K562 (cell line): ENCODE data around the gene ID2. TPM values are rescaled to one million over a fixed set of nuclear protein-coding genes. Genes with fewer than 3 reads are reported as not detected.

Source experiments
- CSDE1 ChIP-seq, 2 experiments: fragments of 450-650 bp; IDR thresholded peaks; 2 replicates each; pipeline ENCODE4 v1.6.1; 2016; ENCODE audit warnings: mild to moderate bottlenecking in 1 of 2
- FOXA3 ChIP-seq, 2 experiments: fragments of 450-650 bp in 1 of 2; sonication (generic) in 1 of 2; formaldehyde crosslinking; IDR thresholded peaks in 1 of 2; conservative IDR thresholded peaks in 1 of 2; 2 replicates each; pipeline versions ENCODE4 v1.4.0 to v1.8.0; 2020 to 2022; ENCODE audit warnings: mild to moderate bottlenecking in 2 of 2, missing genetic modification reagents in 1 of 2
- JUN ChIP-seq, 2 experiments: sonication (generic) in 1 of 2; formaldehyde crosslinking in 1 of 2; IDR thresholded peaks; 2 replicates each; pipeline versions ENCODE4 v1.6.1 to v1.8.0; 2012 to 2022; ENCODE audit warnings: borderline replicate concordance in 2 of 2, mild to moderate bottlenecking in 2 of 2, improper control_type of control experiment in 1 of 2, low read depth in 1 of 2, low read length in 1 of 2, missing genetic modification reagents in 1 of 2
- MCM7 ChIP-seq, 2 experiments: fragments of 450-650 bp; IDR thresholded peaks; 2 replicates each; pipeline ENCODE4 v1.6.1; 2016 to 2018
- RBFOX2 ChIP-seq: fragments of 200-400 bp; formaldehyde crosslinking; IDR thresholded peaks from 2 replicates; pipeline ENCODE4 v1.6.1; 2017; ENCODE audit warnings: low read depth, mild to moderate bottlenecking, low read length, moderate library complexity
- RFX1 ChIP-seq: fragments of 450-650 bp; IDR thresholded peaks from 2 replicates; pipeline ENCODE4 v1.6.1; 2016; ENCODE audit warnings: mild to moderate bottlenecking, moderate library complexity
- SMARCC2 ChIP-seq: fragments of 450-650 bp; IDR thresholded peaks from 2 replicates; pipeline ENCODE4 v1.6.1; 2017; ENCODE audit warnings: antibody characterized with exemption, moderate library complexity, mild to moderate bottlenecking, low read depth
- SNAPC5 ChIP-seq: fragments of 250-450 bp; sonication (Bioruptor Pico); IDR thresholded peaks from 2 replicates; pipeline ENCODE4 v1.8.0; 2021; ENCODE audit warnings: moderate library complexity, mild to moderate bottlenecking, inconsistent platforms
- ZNF507 ChIP-seq: conservative IDR thresholded peaks from 2 replicates; pipeline ENCODE4 v1.6.1; 2017; ENCODE audit warnings: missing genetic modification characterization, missing compliant biosample characterization
- ZNF609 ChIP-seq: sonication (generic); formaldehyde crosslinking; IDR thresholded peaks from 2 replicates; pipeline ENCODE4 v1.8.1; 2023; ENCODE audit warnings: missing genetic modification reagents, mild to moderate bottlenecking, borderline replicate concordance
- ZNF79 ChIP-seq: fragments of 250-450 bp; sonication (Bioruptor Pico); IDR thresholded peaks from 2 replicates; pipeline ENCODE4 v1.4.0; 2020; ENCODE audit warnings: low read depth, mild to moderate bottlenecking, moderate library complexity
- polyA plus RNA-seq, 8 experiments: library from polyadenylated mRNA; depleted of rRNA in 4 of 8; stranded (reverse) in 5 of 8; unstranded in 3 of 8; fragments of >200 nt; fragmentation: Nextera tagmentation in 2 of 8; fragmentation: Illumina TruSeq in 1 of 8; extraction: Ambion mirVana in 2 of 8; extraction: Trizol in 1 of 8; gene quantifications; 2 replicates each; pipeline versions ENCODE4 v1.2.1 to v1.2.3, GENCODE V29; 2011 to 2014; ENCODE audit warnings: inconsistent platforms in 1 of 8, missing spikeins in 1 of 8
- total RNA-seq, 7 experiments: library from RNA; depleted of rRNA in 6 of 7; stranded (reverse); fragments of >200 nt in 6 of 7; fragmentation: Illumina TruSeq in 2 of 7; extraction: Trizol in 2 of 7; gene quantifications; 2 replicates each; pipeline versions ENCODE4 v1.2.1 to v1.2.3, GENCODE V29; 2011 to 2021; ENCODE audit warnings: low replicate concordance in 1 of 7
- TF ChIP-seq, protein P1 (sequence below): fragments of 250-450 bp; sonication (Bioruptor Pico); IDR thresholded peaks from 2 replicates; pipeline ENCODE4 v1.5.0; 2021
- TF ChIP-seq, protein P2 (sequence below): fragments of 200-800 bp; sonication (Bioruptor generic); IDR thresholded peaks from 2 replicates; pipeline ENCODE4 v1.6.1; 2016; ENCODE audit warnings: missing genetic modification characterization, missing compliant biosample characterization
- TF ChIP-seq, protein P3 (sequence below): fragments of 250-450 bp; sonication (Bioruptor Pico); IDR thresholded peaks from 2 replicates; pipeline ENCODE4 v1.9.0; 2021; ENCODE audit warnings: mild to moderate bottlenecking

ID2 gene
- total and polyA plus RNA-seq, 9 of the 15 experiments (the other 6 are each of a cell fraction or from before 2014, with no cell fraction given): 8.0 to 35.7 (median 16.6) TPM

GRCh38 chr2:8681786-8682692 lies at the start of gene ID2 (continued):
- TF ChIP-seq ZNF609 (CRISPR knock-in tag) (no peak; the same call in 1 of the 2 replicates), RBFOX2 (peak; percentile 100), SMARCC2 (no peak), ZNF507 (tag) (no peak), RFX1 (no peak), JUN (IDR thresholded peaks at IDR 0.05; ENCODE audit: borderline replicate concordance, low read depth, low read length) (no peak), JUN (CRISPR knock-in tag; IDR thresholded peaks at IDR 0.05; ENCODE audit: borderline replicate concordance) (no peak), CSDE1 (IDR thresholded peaks at IDR 0.05) (no peak), FOXA3 (CRISPR knock-in tag; conservative IDR thresholded peaks at IDR 0.05 in 1 of 2, IDR thresholded peaks at IDR 0.05 in 1 of 2) (no peak), ZNF79 (CRISPR knock-in tag) (no peak), SNAPC5 (CRISPR knock-in tag) (no peak), MCM7 (IDR thresholded peaks at IDR 0.05) (no peak)
- TF ChIP-seq, protein P1, sequence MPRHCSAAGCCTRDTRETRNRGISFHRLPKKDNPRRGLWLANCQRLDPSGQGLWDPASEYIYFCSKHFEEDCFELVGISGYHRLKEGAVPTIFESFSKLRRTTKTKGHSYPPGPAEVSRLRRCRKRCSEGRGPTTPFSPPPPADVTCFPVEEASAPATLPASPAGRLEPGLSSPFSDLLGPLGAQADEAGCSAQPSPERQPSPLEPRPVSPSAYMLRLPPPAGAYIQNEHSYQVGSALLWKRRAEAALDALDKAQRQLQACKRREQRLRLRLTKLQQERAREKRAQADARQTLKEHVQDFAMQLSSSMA (CRISPR knock-in tag): 0 out of 2 replicates have a peak, but pooled peaks have one; percentile 65
- TF ChIP-seq, protein P2, sequence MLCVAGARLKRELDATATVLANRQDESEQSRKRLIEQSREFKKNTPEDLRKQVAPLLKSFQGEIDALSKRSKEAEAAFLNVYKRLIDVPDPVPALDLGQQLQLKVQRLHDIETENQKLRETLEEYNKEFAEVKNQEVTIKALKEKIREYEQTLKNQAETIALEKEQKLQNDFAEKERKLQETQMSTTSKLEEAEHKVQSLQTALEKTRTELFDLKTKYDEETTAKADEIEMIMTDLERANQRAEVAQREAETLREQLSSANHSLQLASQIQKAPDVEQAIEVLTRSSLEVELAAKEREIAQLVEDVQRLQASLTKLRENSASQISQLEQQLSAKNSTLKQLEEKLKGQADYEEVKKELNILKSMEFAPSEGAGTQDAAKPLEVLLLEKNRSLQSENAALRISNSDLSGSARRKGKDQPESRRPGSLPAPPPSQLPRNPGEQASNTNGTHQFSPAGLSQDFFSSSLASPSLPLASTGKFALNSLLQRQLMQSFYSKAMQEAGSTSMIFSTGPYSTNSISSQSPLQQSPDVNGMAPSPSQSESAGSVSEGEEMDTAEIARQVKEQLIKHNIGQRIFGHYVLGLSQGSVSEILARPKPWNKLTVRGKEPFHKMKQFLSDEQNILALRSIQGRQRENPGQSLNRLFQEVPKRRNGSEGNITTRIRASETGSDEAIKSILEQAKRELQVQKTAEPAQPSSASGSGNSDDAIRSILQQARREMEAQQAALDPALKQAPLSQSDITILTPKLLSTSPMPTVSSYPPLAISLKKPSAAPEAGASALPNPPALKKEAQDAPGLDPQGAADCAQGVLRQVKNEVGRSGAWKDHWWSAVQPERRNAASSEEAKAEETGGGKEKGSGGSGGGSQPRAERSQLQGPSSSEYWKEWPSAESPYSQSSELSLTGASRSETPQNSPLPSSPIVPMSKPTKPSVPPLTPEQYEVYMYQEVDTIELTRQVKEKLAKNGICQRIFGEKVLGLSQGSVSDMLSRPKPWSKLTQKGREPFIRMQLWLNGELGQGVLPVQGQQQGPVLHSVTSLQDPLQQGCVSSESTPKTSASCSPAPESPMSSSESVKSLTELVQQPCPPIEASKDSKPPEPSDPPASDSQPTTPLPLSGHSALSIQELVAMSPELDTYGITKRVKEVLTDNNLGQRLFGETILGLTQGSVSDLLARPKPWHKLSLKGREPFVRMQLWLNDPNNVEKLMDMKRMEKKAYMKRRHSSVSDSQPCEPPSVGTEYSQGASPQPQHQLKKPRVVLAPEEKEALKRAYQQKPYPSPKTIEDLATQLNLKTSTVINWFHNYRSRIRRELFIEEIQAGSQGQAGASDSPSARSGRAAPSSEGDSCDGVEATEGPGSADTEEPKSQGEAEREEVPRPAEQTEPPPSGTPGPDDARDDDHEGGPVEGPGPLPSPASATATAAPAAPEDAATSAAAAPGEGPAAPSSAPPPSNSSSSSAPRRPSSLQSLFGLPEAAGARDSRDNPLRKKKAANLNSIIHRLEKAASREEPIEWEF (CRISPR knock-in tag): no peak
- TF ChIP-seq, protein P3, sequence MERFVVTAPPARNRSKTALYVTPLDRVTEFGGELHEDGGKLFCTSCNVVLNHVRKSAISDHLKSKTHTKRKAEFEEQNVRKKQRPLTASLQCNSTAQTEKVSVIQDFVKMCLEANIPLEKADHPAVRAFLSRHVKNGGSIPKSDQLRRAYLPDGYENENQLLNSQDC (CRISPR knock-in tag): peak; percentile 82; the same call in 1 of the 2 replicates
